HEK293 (cell line): Measurements from ENCODE around the gene AURKB.
"Not testable (repeated sequence)": the region's sequence is repeated elsewhere in the genome, so short reads cannot be mapped to it uniquely, and the experiment has no call there.

Experiments
- CTCF ChIA-PET: fragments of 350-600 bp; formaldehyde crosslinking; extraction: SDS; loops from one replicate; lab custom pipeline; 2021; ENCODE audit warnings: antibody characterized with exemption; lab: Yijun Ruan, JAX
- POLR2A ChIA-PET: fragments of 300-600 bp; formaldehyde crosslinking; extraction: SDS; loops from one replicate; lab custom pipeline; 2020; ENCODE audit warnings: antibody characterized with exemption, inconsistent platforms; lab: Yijun Ruan, JAX
- H3K27ac ChIP-seq: fragments of 200-500 bp; sonication (Bioruptor generic); 2 replicates; pipeline ENCODE4 v1.5.1; 2014; ENCODE audit warnings: low read depth, low read length, control low read depth, inconsistent platforms; ENCODE audit errors: extremely low read depth
- H3K36me3 ChIP-seq, 2 experiments: fragments of 200-500 bp in 1 of 2; sonication (Bioruptor generic) in 1 of 2; 1 replicate in 1 of 2; 2 replicates in 1 of 2; pipeline ENCODE4 v1.5.1; 2014 to 2017; ENCODE audit warnings: inconsistent platforms in 2 of 2, low read length in 2 of 2; ENCODE audit not compliant: control insufficient read depth in 2 of 2, insufficient read depth in 1 of 2
- H3K4me1 ChIP-seq: fragments of 200-500 bp; sonication (Bioruptor generic); 2 replicates; pipeline ENCODE4 v1.5.1; 2014; ENCODE audit warnings: mild to moderate bottlenecking, low read length, inconsistent platforms; ENCODE audit not compliant: control insufficient read depth, insufficient read depth
- H3K4me3 ChIP-seq: 2 replicates; pipeline ENCODE4 v1.5.1; 2011; ENCODE audit warnings: low read depth, mild to moderate bottlenecking, control low read depth, low read length, moderate library complexity
- H3K9me3 ChIP-seq: fragments of 200-500 bp; sonication (Bioruptor generic); 2 replicates; pipeline ENCODE4 v1.5.1; 2014; ENCODE audit warnings: low read depth, low read length, inconsistent platforms; ENCODE audit not compliant: control insufficient read depth, insufficient read depth
- KLF1 ChIP-seq: fragments of 450-650 bp; formaldehyde crosslinking; IDR thresholded peaks from 2 replicates; pipeline ENCODE4 v1.5.1; 2016; ENCODE audit warnings: missing biosample characterization, missing genetic modification characterization
- OSR2 ChIP-seq: fragments of 450-650 bp; formaldehyde crosslinking; IDR thresholded peaks from 2 replicates; pipeline ENCODE4 v1.5.1; 2016; ENCODE audit warnings: missing biosample characterization, missing genetic modification characterization
- SP7 ChIP-seq: fragments of 450-650 bp; formaldehyde crosslinking; IDR thresholded peaks from 2 replicates; pipeline ENCODE4 v1.5.1; 2016; ENCODE audit warnings: missing biosample characterization, missing genetic modification characterization
- ZBTB8A ChIP-seq: fragments of 450-650 bp; formaldehyde crosslinking; IDR thresholded peaks from 2 replicates; pipeline ENCODE4 v1.5.1; 2016; ENCODE audit warnings: missing biosample characterization, missing genetic modification characterization
- ZFHX2 ChIP-seq: fragments of 450-650 bp; formaldehyde crosslinking; conservative IDR thresholded peaks from 2 replicates; pipeline ENCODE4 v1.5.1; 2016; ENCODE audit warnings: missing biosample characterization, missing genetic modification characterization
- ZNF76 ChIP-seq: fragments of 450-650 bp; formaldehyde crosslinking; IDR thresholded peaks from 2 replicates; pipeline ENCODE4; 2016; ENCODE audit warnings: low read depth, missing biosample characterization, missing genetic modification characterization, borderline replicate concordance
- TF ChIP-seq, protein P1 (sequence below): fragments of 450-650 bp; formaldehyde crosslinking; IDR thresholded peaks from 2 replicates; pipeline ENCODE4 v1.5.1; 2016; ENCODE audit warnings: missing biosample characterization, missing genetic modification characterization
- TF ChIP-seq, protein P2 (sequence below): fragments of 450-650 bp; formaldehyde crosslinking; IDR thresholded peaks from 2 replicates; pipeline ENCODE4 v1.5.1; 2016; ENCODE audit warnings: missing biosample characterization, missing genetic modification characterization
- TF ChIP-seq, protein P3 (sequence below): fragments of 450-650 bp; formaldehyde crosslinking; IDR thresholded peaks from 2 replicates; pipeline ENCODE4 v1.5.1; 2016; ENCODE audit warnings: missing biosample characterization, missing genetic modification characterization, low read depth
- TF ChIP-seq, protein P4 (sequence below): fragments of 450-650 bp; formaldehyde crosslinking; IDR thresholded peaks from 2 replicates; pipeline ENCODE4 v1.5.1; 2016; ENCODE audit warnings: missing biosample characterization, missing genetic modification characterization

Gene AURKB

DNA sequence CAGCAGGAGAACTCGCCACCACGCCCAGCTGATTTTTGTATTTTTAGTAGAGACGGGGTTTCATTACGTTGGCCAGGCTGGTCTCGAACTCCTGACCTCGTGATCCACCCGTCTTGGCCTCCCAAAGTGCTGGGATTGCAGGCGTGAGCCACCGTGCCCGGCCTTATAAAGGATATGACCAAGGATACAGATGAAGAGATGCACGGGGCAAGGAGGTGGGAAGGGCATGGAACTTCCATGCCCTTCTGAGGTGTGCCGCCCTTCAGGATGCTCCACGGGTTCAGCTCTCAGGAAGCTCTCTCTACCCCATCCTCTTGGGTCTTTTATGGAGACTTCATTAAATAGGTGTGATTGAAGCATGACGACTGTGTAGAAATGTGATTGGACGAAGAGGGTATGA is 3.6 kb upstream of the AURKB start:
- POLR2A ChIA-PET, result interaction anchor here (11.6 kb wide), 1 partner anchor 9 kb away, joined by 218 read pairs; no protein-coding TSS in a partner anchor
- not testable (repeated sequence) for H3K4me3 ChIP-seq, H3K27ac ChIP-seq, H3K36me3 ChIP-seq, H3K4me1 ChIP-seq, H3K9me3 ChIP-seq
- TF ChIP-seq, protein P1, sequence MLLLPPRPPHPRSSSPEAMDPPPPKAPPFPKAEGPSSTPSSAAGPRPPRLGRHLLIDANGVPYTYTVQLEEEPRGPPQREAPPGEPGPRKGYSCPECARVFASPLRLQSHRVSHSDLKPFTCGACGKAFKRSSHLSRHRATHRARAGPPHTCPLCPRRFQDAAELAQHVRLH, result 0 out of 2 replicates have a peak, but pooled peaks have one; percentile 44
- CTCF ChIA-PET, result interaction anchor here (0.7 to 1.1 kb wide), 3 partner anchors 20 to 95 kb away, joined by 3 to 4 read pairs (median 4); no protein-coding TSS in a partner anchor

DNA sequence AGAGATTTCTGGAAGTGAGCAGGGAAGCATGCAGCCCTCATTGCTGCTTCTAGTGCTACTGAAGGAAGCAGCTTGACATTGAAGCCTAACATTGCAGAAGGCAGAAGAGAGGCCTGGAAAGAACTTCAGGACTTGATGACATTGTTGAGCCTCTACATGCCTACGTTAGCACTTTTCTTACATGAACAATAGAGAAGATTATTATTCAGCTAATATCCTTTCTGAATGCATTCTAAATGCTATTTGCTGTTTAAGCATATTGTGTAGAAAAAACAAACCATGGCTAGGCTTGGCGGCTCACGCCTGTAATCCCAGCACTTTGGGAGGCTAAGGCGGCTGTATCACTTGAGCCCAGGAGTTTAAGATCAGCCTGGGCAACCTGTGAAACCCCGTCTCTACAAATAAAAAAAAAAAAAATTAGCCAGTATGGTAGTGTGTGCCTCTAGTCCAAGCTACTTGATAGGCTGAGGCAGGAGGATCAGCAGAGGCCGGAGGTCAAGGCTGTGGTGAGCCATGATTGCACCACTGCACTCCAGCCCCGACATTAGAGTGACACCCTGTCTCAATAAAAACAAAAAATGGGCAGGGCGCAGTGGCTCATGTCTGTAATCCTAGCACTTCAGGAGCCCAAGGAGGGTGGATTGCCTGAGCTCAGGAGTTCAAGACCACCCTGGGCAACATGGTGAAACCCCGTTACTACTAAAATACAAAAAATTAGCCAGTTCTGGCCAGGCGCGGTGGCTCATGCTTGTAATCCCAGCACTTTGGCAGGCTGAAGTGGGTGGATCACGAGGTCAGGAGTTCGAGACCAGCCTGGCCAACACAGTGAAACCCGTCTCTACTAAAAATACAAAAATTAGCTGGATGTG is 2.2 kb upstream of the AURKB start:
- H3K4me3 ChIP-seq, result no peak overlapping the region
- POLR2A ChIA-PET, result interaction anchor here (0.6 to 16.4 kb wide), 3 partner anchors 10 to 22 kb away, joined by 3 to 394 read pairs (median 218); partner anchors contain the start of gene BORCS6
- no peaks in the 10 kb centered on the region for H3K9me3 ChIP-seq
- peaks cover 8% of the 10 kb centered on the region for H3K4me1 ChIP-seq
- TF ChIP-seq SP7 (tag by site-specific recombination), result peak; percentile 32; the same call in 1 of the 2 replicates
- TF ChIP-seq, protein P1, result 0 out of 2 replicates have a peak, but pooled peaks have one; percentile 88
- no peak for TF ChIP-seq ZNF76 (tag by site-specific recombination)
- TF ChIP-seq, protein P2, sequence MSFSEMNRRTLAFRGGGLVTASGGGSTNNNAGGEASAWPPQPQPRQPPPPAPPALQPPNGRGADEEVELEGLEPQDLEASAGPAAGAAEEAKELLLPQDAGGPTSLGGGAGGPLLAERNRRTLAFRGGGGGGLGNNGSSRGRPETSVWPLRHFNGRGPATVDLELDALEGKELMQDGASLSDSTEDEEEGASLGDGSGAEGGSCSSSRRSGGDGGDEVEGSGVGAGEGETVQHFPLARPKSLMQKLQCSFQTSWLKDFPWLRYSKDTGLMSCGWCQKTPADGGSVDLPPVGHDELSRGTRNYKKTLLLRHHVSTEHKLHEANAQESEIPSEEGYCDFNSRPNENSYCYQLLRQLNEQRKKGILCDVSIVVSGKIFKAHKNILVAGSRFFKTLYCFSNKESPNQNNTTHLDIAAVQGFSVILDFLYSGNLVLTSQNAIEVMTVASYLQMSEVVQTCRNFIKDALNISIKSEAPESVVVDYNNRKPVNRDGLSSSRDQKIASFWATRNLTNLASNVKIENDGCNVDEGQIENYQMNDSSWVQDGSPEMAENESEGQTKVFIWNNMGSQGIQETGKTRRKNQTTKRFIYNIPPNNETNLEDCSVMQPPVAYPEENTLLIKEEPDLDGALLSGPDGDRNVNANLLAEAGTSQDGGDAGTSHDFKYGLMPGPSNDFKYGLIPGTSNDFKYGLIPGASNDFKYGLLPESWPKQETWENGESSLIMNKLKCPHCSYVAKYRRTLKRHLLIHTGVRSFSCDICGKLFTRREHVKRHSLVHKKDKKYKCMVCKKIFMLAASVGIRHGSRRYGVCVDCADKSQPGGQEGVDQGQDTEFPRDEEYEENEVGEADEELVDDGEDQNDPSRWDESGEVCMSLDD (tag by site-specific recombination), result peak; percentile 23; the same call in 1 of the 2 replicates
- TF ChIP-seq ZFHX2, result peak; percentile 32; the same call in 1 of the 2 replicates
- TF ChIP-seq, protein P3, sequence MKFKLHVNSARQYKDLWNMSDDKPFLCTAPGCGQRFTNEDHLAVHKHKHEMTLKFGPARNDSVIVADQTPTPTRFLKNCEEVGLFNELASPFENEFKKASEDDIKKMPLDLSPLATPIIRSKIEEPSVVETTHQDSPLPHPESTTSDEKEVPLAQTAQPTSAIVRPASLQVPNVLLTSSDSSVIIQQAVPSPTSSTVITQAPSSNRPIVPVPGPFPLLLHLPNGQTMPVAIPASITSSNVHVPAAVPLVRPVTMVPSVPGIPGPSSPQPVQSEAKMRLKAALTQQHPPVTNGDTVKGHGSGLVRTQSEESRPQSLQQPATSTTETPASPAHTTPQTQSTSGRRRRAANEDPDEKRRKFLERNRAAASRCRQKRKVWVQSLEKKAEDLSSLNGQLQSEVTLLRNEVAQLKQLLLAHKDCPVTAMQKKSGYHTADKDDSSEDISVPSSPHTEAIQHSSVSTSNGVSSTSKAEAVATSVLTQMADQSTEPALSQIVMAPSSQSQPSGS (tag by site-specific recombination), result no peak
- peak; percentile 52 for TF ChIP-seq ZBTB8A (tag by site-specific recombination)
- TF ChIP-seq, protein P4, sequence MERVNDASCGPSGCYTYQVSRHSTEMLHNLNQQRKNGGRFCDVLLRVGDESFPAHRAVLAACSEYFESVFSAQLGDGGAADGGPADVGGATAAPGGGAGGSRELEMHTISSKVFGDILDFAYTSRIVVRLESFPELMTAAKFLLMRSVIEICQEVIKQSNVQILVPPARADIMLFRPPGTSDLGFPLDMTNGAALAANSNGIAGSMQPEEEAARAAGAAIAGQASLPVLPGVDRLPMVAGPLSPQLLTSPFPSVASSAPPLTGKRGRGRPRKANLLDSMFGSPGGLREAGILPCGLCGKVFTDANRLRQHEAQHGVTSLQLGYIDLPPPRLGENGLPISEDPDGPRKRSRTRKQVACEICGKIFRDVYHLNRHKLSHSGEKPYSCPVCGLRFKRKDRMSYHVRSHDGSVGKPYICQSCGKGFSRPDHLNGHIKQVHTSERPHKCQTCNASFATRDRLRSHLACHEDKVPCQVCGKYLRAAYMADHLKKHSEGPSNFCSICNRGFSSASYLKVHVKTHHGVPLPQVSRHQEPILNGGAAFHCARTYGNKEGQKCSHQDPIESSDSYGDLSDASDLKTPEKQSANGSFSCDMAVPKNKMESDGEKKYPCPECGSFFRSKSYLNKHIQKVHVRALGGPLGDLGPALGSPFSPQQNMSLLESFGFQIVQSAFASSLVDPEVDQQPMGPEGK (tag by site-specific recombination), result peak; percentile 16; the same call in 1 of the 2 replicates
- TF ChIP-seq KLF1, result 0 out of 2 replicates have a peak, but pooled peaks have one; percentile 25
- peak; percentile 33; the same call in 1 of the 2 replicates for TF ChIP-seq OSR2
- TF ChIP-seq, all 188 proteins: peak for 8
- CTCF ChIA-PET, result interaction anchor here (0.5 to 2.4 kb wide), 3 partner anchors 8 to 75 kb away, joined by 3 to 10 read pairs (median 10); no protein-coding TSS in a partner anchor
- Histone ChIP-seq H3K36me3 (peaks cover 9 to 17% of the 10 kb centered on the region in 2 experiments), H3K27ac (no peak overlapping the region)
